ENCODE data around the gene SGCE.

GRCh38 chr7:94647295-94647694 lies 8.6 kb downstream of the SGCE start:
- TF ChIP-seq CTCF (IDR thresholded peaks at IDR 0.05) = no peak
- TF ChIP-seq EZH2 (IDR thresholded peaks at IDR 0.05; ENCODE audit: borderline replicate concordance, insufficient read depth, low read depth, low read length, poor library complexity, severe bottlenecking) = no peak
